ENCODE results near the gene TNPO1. TPM values are rescaled to one million over a fixed set of nuclear protein-coding genes. Genes with fewer than 3 reads are reported as not detected.

Gene TNPO1
- total and polyA plus RNA-seq, 10 of the 15 experiments (the other 5 are each of a cell fraction or from before 2014, with no cell fraction given): 18.1 to 123 (median 79.2) TPM

GRCh38 chr5:72883850-72884249 lies 67.4 kb downstream of the TNPO1 start:
- BruUV-seq (replicated peaks): no TSS peak
- FAIRE-seq (no peak), ATAC-seq (no peak), DNase-seq (ENCODE audit: low read depth, low spot score) (no peak)
- H3K4me2 ChIP-seq (ENCODE audit: control insufficient read depth, insufficient read depth): no peak overlapping the region
- H2AFZ ChIP-seq (ENCODE audit: control insufficient read depth, low read depth, low read length): no peak overlapping the region
- ChIA-PET RAD21 (ENCODE audit: unreplicated experiment) (no interaction called here), POLR2A (no interaction called here), SMC1A (ENCODE audit: uncharacterized antibody, unreplicated experiment) (no interaction called here), CTCF (interaction anchor here (0.7 kb wide), 1 partner anchor 22 kb away, joined by 4 read pairs; no protein-coding TSS in a partner anchor)
- no peak overlapping the region for H3K9ac ChIP-seq (ENCODE audit: control insufficient read depth, insufficient read depth, low read length)
- no peaks in the 10 kb centered on the region for H3K27me3 ChIP-seq (replicated peaks in 1 of 2; ENCODE audit: control insufficient read depth in 2 of 2, insufficient read depth in 2 of 2, low read length in 1 of 2)
- intact Hi-C loops (cut with micrococcal nuclease; ENCODE audit: unreplicated experiment) (no loop called here), in situ Hi-C loops (cut with MboI) (no loop called here)
- no peak overlapping the region for H3K27ac ChIP-seq (ENCODE audit: control insufficient read depth, insufficient read depth)
- no peak overlapping the region for H3K4me3 ChIP-seq
- H4K20me1 ChIP-seq (ENCODE audit: control insufficient read depth, insufficient read depth): no peaks in the 10 kb centered on the region
- TF ChIP-seq PBX3 (IDR thresholded peaks at IDR 0.05; ENCODE audit: insufficient replicate concordance, low read depth, low read length): no peak
- H3K9me3 ChIP-seq (replicated peaks; ENCODE audit: control insufficient read depth, insufficient read depth, low read length): no peaks in the 10 kb centered on the region
- peaks cover 8 to 46% of the 10 kb centered on the region in 2 experiments for H3K36me3 ChIP-seq (ENCODE audit: control insufficient read depth in 2 of 2, insufficient read depth in 2 of 2, low read length in 1 of 2)
- H3K4me1 ChIP-seq (ENCODE audit: control insufficient read depth, insufficient read depth, low read length): no peaks in the 10 kb centered on the region
- no peaks in the 10 kb centered on the region for H3K79me2 ChIP-seq (ENCODE audit: control insufficient read depth, insufficient read depth, low read length)
- WGBS (ENCODE audit: insufficient coverage, insufficient replicate concordance, low lambda C conversion rate, missing lambda C conversion rate): 89% methylated on average over 3 of the region's 3 CpGs

- POLR2A ChIA-PET: no interaction called here
- H3K36me3 ChIP-seq (ENCODE audit: control insufficient read depth in 2 of 2, insufficient read depth in 2 of 2, low read length in 1 of 2): peaks cover 8 to 46% of the 10 kb centered on the region in 2 experiments
- FAIRE-seq: no peak
- H4K20me1 ChIP-seq (ENCODE audit: control insufficient read depth, insufficient read depth): no peaks in the 10 kb centered on the region
- in situ Hi-C loops (cut with MboI) (no loop called here), intact Hi-C loops (cut with micrococcal nuclease; ENCODE audit: unreplicated experiment) (no loop called here)
- no peak overlapping the region for H2AFZ ChIP-seq (ENCODE audit: control insufficient read depth, low read depth, low read length)
- H3K4me1 ChIP-seq (ENCODE audit: control insufficient read depth, insufficient read depth, low read length): no peaks in the 10 kb centered on the region
- H3K4me2 ChIP-seq (ENCODE audit: control insufficient read depth, insufficient read depth): no peak overlapping the region
- RAD21 ChIA-PET (ENCODE audit: unreplicated experiment): no interaction called here
- SMC1A ChIA-PET (ENCODE audit: uncharacterized antibody, unreplicated experiment): no interaction called here
- WGBS (ENCODE audit: insufficient coverage, insufficient replicate concordance, low lambda C conversion rate, missing lambda C conversion rate): 100% methylated on average over 1 of the region's 1 CpG
- no peak for DNase-seq (ENCODE audit: low read depth, low spot score)
- CTCF ChIA-PET: no interaction called here
- H3K79me2 ChIP-seq (ENCODE audit: control insufficient read depth, insufficient read depth, low read length): no peaks in the 10 kb centered on the region
- no peak for ATAC-seq
- H3K4me3 ChIP-seq: no peak overlapping the region
- no peaks in the 10 kb centered on the region for H3K9me3 ChIP-seq (replicated peaks; ENCODE audit: control insufficient read depth, insufficient read depth, low read length)
- no peak overlapping the region for H3K27ac ChIP-seq (ENCODE audit: control insufficient read depth, insufficient read depth)
- no peaks in the 10 kb centered on the region for H3K27me3 ChIP-seq (replicated peaks in 1 of 2; ENCODE audit: control insufficient read depth in 2 of 2, insufficient read depth in 2 of 2, low read length in 1 of 2)
- no TSS peak for BruUV-seq (replicated peaks)
- no peak overlapping the region for H3K9ac ChIP-seq (ENCODE audit: control insufficient read depth, insufficient read depth, low read length)
- TF ChIP-seq KLF5 (IDR thresholded peaks at IDR 0.05; ENCODE audit: partially characterized antibody): no peak
- no peak for TF ChIP-seq ATF7 (IDR thresholded peaks at IDR 0.05; ENCODE audit: low read depth)
- no peak for TF ChIP-seq TARDBP (IDR thresholded peaks at IDR 0.05; ENCODE audit: borderline replicate concordance)
- TF ChIP-seq RELB (IDR thresholded peaks at IDR 0.05; ENCODE audit: low read depth): no peak
- TF ChIP-seq ATF3 (IDR thresholded peaks at IDR 0.05; ENCODE audit: borderline replicate concordance, extremely low read depth, low read depth, low read length): no peak
- TF ChIP-seq MTA2 (IDR thresholded peaks at IDR 0.05; ENCODE audit: low read depth): no peak
- no peak for TF ChIP-seq SPI1 (IDR thresholded peaks at IDR 0.05; ENCODE audit: borderline replicate concordance, insufficient read depth, low read depth, low read length)
- TF ChIP-seq IRF5 (IDR thresholded peaks at IDR 0.05; ENCODE audit: borderline replicate concordance): no peak
- TF ChIP-seq ZNF24 (IDR thresholded peaks at IDR 0.05): no peak
- TF ChIP-seq HCFC1 (IDR thresholded peaks at IDR 0.05; ENCODE audit: low read length): no peak
- TF ChIP-seq JUND (IDR thresholded peaks at IDR 0.05; ENCODE audit: low read depth, low read length): no peak
- TF ChIP-seq EZH2 (IDR thresholded peaks at IDR 0.05; ENCODE audit: borderline replicate concordance, control insufficient read depth, low read depth, low read length): no peak
- no peak for TF ChIP-seq SRF (IDR thresholded peaks at IDR 0.05; ENCODE audit: low read depth in 2 of 2, low read length in 2 of 2)
Measured at GRCh38 chr5:72884892-72885291, 68.4 kb downstream of the TNPO1 start.

All from GM12878 (cell line).